Activated T-cell treated with anti-CD3 and anti-CD28 coated beads, Interleukin-2, amount 50 U/mL, for 72 hours (primary cell): ENCODE results near the gene THUMPD2. TPM values are rescaled to one million over a fixed set of nuclear protein-coding genes. Genes with fewer than 3 reads are reported as not detected.

Source experiments
- ATAC-seq, 2 donors: fragments of 150-1000 bp; cut with Tn5 transposase; replicated peaks in 1 of 2; 2 replicates each; pipeline ENCODE4 v1.10.0; 2021; ENCODE audit warnings: moderate library complexity in 2 of 2, mild to moderate bottlenecking in 1 of 2
- DNase-seq, 2 donors: peaks; one replicate each; pipeline ENCODE4 v3.0.0; 2021 to 2022; ENCODE audit warnings: mixed read lengths in 1 of 2
- H3K27ac Mint-ChIP-seq: one replicate; pipeline ENCODE4 v1.8.0; 2022; ENCODE audit warnings: mild to moderate bottlenecking, moderate library complexity, mixed read lengths
- H3K27me3 Mint-ChIP-seq: one replicate; pipeline ENCODE4 v1.8.0; 2022; ENCODE audit warnings: low read depth, mixed read lengths
- H3K36me3 Mint-ChIP-seq, 2 donors: one replicate each; pipeline ENCODE4 v1.8.0; 2022; ENCODE audit warnings: mixed read lengths in 2 of 2, mild to moderate bottlenecking in 1 of 2; ENCODE audit not compliant: insufficient read depth in 2 of 2
- H3K4me1 Mint-ChIP-seq: one replicate; pipeline ENCODE4 v1.8.0; 2022; ENCODE audit warnings: low read depth, mixed read lengths
- H3K4me3 Mint-ChIP-seq, 2 donors: one replicate each; pipeline ENCODE4 v1.8.0; 2022; ENCODE audit warnings: mild to moderate bottlenecking in 2 of 2, mixed read lengths in 2 of 2, moderate library complexity in 2 of 2
- H3K9me3 Mint-ChIP-seq, 2 donors: one replicate each; pipeline ENCODE4 v1.8.0; 2022; ENCODE audit warnings: mixed read lengths in 2 of 2
- total RNA-seq, 2 donors: library from RNA; stranded (reverse); gene quantifications; one replicate each; pipeline ENCODE4 v1.2.3, GENCODE V29; 2022

The THUMPD2 gene
- total RNA-seq, 2 donors from 2014 or later, result 13.1 to 19.6 TPM

GRCh38 chr2:39781697-39782096, 2.6 kb upstream of the THUMPD2 start:
- Mint-ChIP-seq H3K4me3 (peak overlapping the region in 1 of 2 donors; percentile 13), H3K27me3 (peaks cover 3% of the 10 kb centered on the region), H3K4me1 (peaks cover 61% of the 10 kb centered on the region), H3K9me3 (no peaks in the 10 kb centered on the region), H3K36me3 (peaks cover 2 to 4% of the 10 kb centered on the region in 2 donors), H3K27ac (no peak overlapping the region)
- DNase-seq (no peak), ATAC-seq (no peak)

- Mint-ChIP-seq H3K4me3 (peak overlapping the region; percentile 55 to 62), H3K4me1 (peaks cover 64% of the 10 kb centered on the region), H3K27ac (no peak overlapping the region), H3K27me3 (no peaks in the 10 kb centered on the region), H3K9me3 (no peaks in the 10 kb centered on the region), H3K36me3 (peaks cover 6 to 7% of the 10 kb centered on the region in 2 donors)
- peak; percentile 30 to 56 for ATAC-seq
- peak in 1 of 2 donors; percentile 12 for DNase-seq
Observed at GRCh38 chr2:39780825-39781600, 2.0 kb upstream of the THUMPD2 start.

- Mint-ChIP-seq H3K27me3 (no peaks in the 10 kb centered on the region), H3K36me3 (peaks cover 6 to 8% of the 10 kb centered on the region in 2 donors), H3K4me1 (peaks cover 73% of the 10 kb centered on the region), H3K27ac (peak overlapping the region; percentile 66), H3K4me3 (peak overlapping the region; percentile 91 to 95), H3K9me3 (no peaks in the 10 kb centered on the region)
- DNase-seq, result no peak
- no peak for ATAC-seq
Observed at GRCh38 chr2:39779927-39780326, 869 bp upstream of the THUMPD2 start.

- Mint-ChIP-seq H3K4me1 (peaks cover 76% of the 10 kb centered on the region), H3K4me3 (peak overlapping the region; percentile 91 to 95), H3K9me3 (no peaks in the 10 kb centered on the region), H3K36me3 (peaks cover 6 to 8% of the 10 kb centered on the region in 2 donors), H3K27ac (peak overlapping the region; percentile 66), H3K27me3 (no peaks in the 10 kb centered on the region)
- ATAC-seq (no peak), DNase-seq (no peak)
Observed at GRCh38 chr2:39779341-39779851, 338 bp upstream of the THUMPD2 start.

GRCh38 chr2:39778233-39778632, 825 bp downstream of the THUMPD2 start:
- peak overlapping the region; percentile 91 to 95 for H3K4me3 Mint-ChIP-seq
- peaks cover 6 to 8% of the 10 kb centered on the region in 2 donors for H3K36me3 Mint-ChIP-seq
- H3K4me1 Mint-ChIP-seq, result peaks cover 71% of the 10 kb centered on the region
- H3K27me3 Mint-ChIP-seq, result no peaks in the 10 kb centered on the region
- ATAC-seq (no peak), DNase-seq (no peak)
- peak overlapping the region; percentile 99 for H3K27ac Mint-ChIP-seq
- H3K9me3 Mint-ChIP-seq, result no peaks in the 10 kb centered on the region

- peak overlapping the region in 1 of 2 donors; percentile 42 for H3K4me3 Mint-ChIP-seq
- peaks cover 2 to 17% of the 10 kb centered on the region in 2 donors for H3K36me3 Mint-ChIP-seq
- DNase-seq, result no peak
- H3K27me3 Mint-ChIP-seq, result no peaks in the 10 kb centered on the region
- H3K9me3 Mint-ChIP-seq, result no peaks in the 10 kb centered on the region
- peaks cover 52% of the 10 kb centered on the region for H3K4me1 Mint-ChIP-seq
- no peak for ATAC-seq
- H3K27ac Mint-ChIP-seq, result peak overlapping the region; percentile 15
Observed at GRCh38 chr2:39772812-39773152, 6.3 kb downstream of the THUMPD2 start.

GRCh38 chr2:39772086-39772811, 6.8 kb downstream of the THUMPD2 start:
- no peak for DNase-seq
- no peaks in the 10 kb centered on the region for H3K9me3 Mint-ChIP-seq
- H3K4me3 Mint-ChIP-seq, result peak overlapping the region; percentile 6 to 42
- peak overlapping the region; percentile 15 for H3K27ac Mint-ChIP-seq
- peaks cover 46% of the 10 kb centered on the region for H3K4me1 Mint-ChIP-seq
- H3K36me3 Mint-ChIP-seq, result peaks cover 1 to 17% of the 10 kb centered on the region in 2 donors
- H3K27me3 Mint-ChIP-seq, result no peaks in the 10 kb centered on the region
- peak; percentile 84 to 95 for ATAC-seq

- ATAC-seq (no peak), DNase-seq (no peak)
- Mint-ChIP-seq H3K27me3 (no peaks in the 10 kb centered on the region), H3K4me1 (no peaks in the 10 kb centered on the region), H3K4me3 (no peak overlapping the region), H3K9me3 (no peaks in the 10 kb centered on the region), H3K36me3 (peaks cover 17 to 37% of the 10 kb centered on the region in 2 donors), H3K27ac (no peak overlapping the region)
Observed at GRCh38 chr2:39762448-39762847, 16.6 kb downstream of the THUMPD2 start.

GRCh38 chr2:39757156-39757555, 21.9 kb downstream of the THUMPD2 start:
- H3K36me3 Mint-ChIP-seq, result peaks cover 14 to 47% of the 10 kb centered on the region in 2 donors
- H3K9me3 Mint-ChIP-seq, result no peaks in the 10 kb centered on the region
- H3K27me3 Mint-ChIP-seq, result no peaks in the 10 kb centered on the region
- ATAC-seq, result no peak
- H3K4me1 Mint-ChIP-seq, result no peaks in the 10 kb centered on the region
- DNase-seq, result no peak
- H3K27ac Mint-ChIP-seq, result no peak overlapping the region
- no peak overlapping the region for H3K4me3 Mint-ChIP-seq

- DNase-seq, result no peak
- Mint-ChIP-seq H3K4me3 (no peak overlapping the region), H3K4me1 (no peaks in the 10 kb centered on the region), H3K9me3 (no peaks in the 10 kb centered on the region), H3K27me3 (no peaks in the 10 kb centered on the region), H3K27ac (no peak overlapping the region), H3K36me3 (peaks cover 14 to 42% of the 10 kb centered on the region in 2 donors)
- no peak for ATAC-seq
Observed at GRCh38 chr2:39755466-39755865, 23.6 kb downstream of the THUMPD2 start.

GRCh38 chr2:39743269-39743776, 35.7 kb downstream of the THUMPD2 start:
- Mint-ChIP-seq H3K9me3 (no peaks in the 10 kb centered on the region), H3K27me3 (no peaks in the 10 kb centered on the region), H3K36me3 (peaks cover 2 to 20% of the 10 kb centered on the region in 2 donors), H3K4me3 (no peak overlapping the region), H3K4me1 (peaks cover 4% of the 10 kb centered on the region), H3K27ac (no peak overlapping the region)
- ATAC-seq, result no peak
- DNase-seq, result no peak

- no peak overlapping the region for H3K27ac Mint-ChIP-seq
- ATAC-seq (no peak), DNase-seq (no peak)
- H3K4me1 Mint-ChIP-seq, result peaks cover 14% of the 10 kb centered on the region
- no peak overlapping the region for H3K4me3 Mint-ChIP-seq
- H3K9me3 Mint-ChIP-seq, result no peaks in the 10 kb centered on the region
- peaks cover 6 to 29% of the 10 kb centered on the region in 2 donors for H3K36me3 Mint-ChIP-seq
- no peaks in the 10 kb centered on the region for H3K27me3 Mint-ChIP-seq
Observed at GRCh38 chr2:39741871-39742270, 37.2 kb downstream of the THUMPD2 start.

GRCh38 chr2:39739386-39739785, 39.7 kb downstream of the THUMPD2 start:
- H3K4me3 Mint-ChIP-seq, result no peak overlapping the region
- ATAC-seq, result no peak
- no peaks in the 10 kb centered on the region for H3K9me3 Mint-ChIP-seq
- DNase-seq, result no peak
- peaks cover 12 to 35% of the 10 kb centered on the region in 2 donors for H3K36me3 Mint-ChIP-seq
- no peak overlapping the region for H3K27ac Mint-ChIP-seq
- peaks cover 14% of the 10 kb centered on the region for H3K4me1 Mint-ChIP-seq
- no peaks in the 10 kb centered on the region for H3K27me3 Mint-ChIP-seq
